ENCODE data around the gene SPNS2.

- TF ChIP-seq EZH2 (IDR thresholded peaks at IDR 0.05; ENCODE audit: insufficient read depth, poor library complexity, severe bottlenecking) = no peak
- TF ChIP-seq EZH2phosphoT487 (IDR thresholded peaks at IDR 0.05; ENCODE audit: insufficient read depth, low read depth) = no peak
Measured at GRCh38 chr17:4492721-4493561, 5.7 kb upstream of the SPNS2 start.

Measured in GM23248 (cell line).